ENCODE data around the gene SELP.
"Not testable (repeated sequence)": the region's sequence is repeated elsewhere in the genome, so short reads cannot be mapped to it uniquely, and the experiment has no call there.

Gene SELP

GRCh38 chr1:169630006-169630405 is at the start of gene SELP:
TSS of gene SELP (minus strand) at chr1:169630124. CDS start at chr1:169630074, 50 bp downstream.
- DNase-seq = no peak
- in situ Hi-C loops (cut with MboI; ENCODE audit: low pct_unique_long_range_greater_than_20kb, low sequenced_read_pairs) = no loop called here

- in situ Hi-C loops (cut with MboI; ENCODE audit: low pct_unique_long_range_greater_than_20kb, low sequenced_read_pairs) = no loop called here
- no peak for DNase-seq
These were observed 49.8 kb upstream of the SELP start for GRCh38 chr1:169679692-169680091.

GRCh38 chr1:169676001-169676400 is 46.1 kb upstream of the SELP start:
- DNase-seq = no peak
- in situ Hi-C loops (cut with MboI; ENCODE audit: low pct_unique_long_range_greater_than_20kb, low sequenced_read_pairs) = no loop called here

- DNase-seq = no peak
- in situ Hi-C loops (cut with MboI; ENCODE audit: low pct_unique_long_range_greater_than_20kb, low sequenced_read_pairs) = no loop called here
These were observed 40.9 kb upstream of the SELP start for GRCh38 chr1:169670836-169671235.

- DNase-seq; in situ Hi-C loops (cut with MboI; ENCODE audit: low pct_unique_long_range_greater_than_20kb, low sequenced_read_pairs): not testable (repeated sequence)
These were observed 40.3 kb upstream of the SELP start for GRCh38 chr1:169670244-169670643.

GRCh38 chr1:169667699-169668596 is 38.0 kb upstream of the SELP start:
- in situ Hi-C loops (cut with MboI; ENCODE audit: low pct_unique_long_range_greater_than_20kb, low sequenced_read_pairs); DNase-seq: not testable (repeated sequence)

- DNase-seq; in situ Hi-C loops (cut with MboI; ENCODE audit: low pct_unique_long_range_greater_than_20kb, low sequenced_read_pairs): not testable (repeated sequence)
These were observed 37.3 kb upstream of the SELP start for GRCh38 chr1:169667227-169667639.

- DNase-seq; in situ Hi-C loops (cut with MboI; ENCODE audit: low pct_unique_long_range_greater_than_20kb, low sequenced_read_pairs): not testable (repeated sequence)
These were observed 32.8 kb upstream of the SELP start for GRCh38 chr1:169662680-169663079.

GRCh38 chr1:169661066-169661465 is 31.1 kb upstream of the SELP start:
- DNase-seq; in situ Hi-C loops (cut with MboI; ENCODE audit: low pct_unique_long_range_greater_than_20kb, low sequenced_read_pairs): not testable (repeated sequence)

- DNase-seq; in situ Hi-C loops (cut with MboI; ENCODE audit: low pct_unique_long_range_greater_than_20kb, low sequenced_read_pairs): not testable (repeated sequence)
These were observed 28.9 kb upstream of the SELP start for GRCh38 chr1:169658777-169659176.

- in situ Hi-C loops (cut with MboI; ENCODE audit: low pct_unique_long_range_greater_than_20kb, low sequenced_read_pairs) = no loop called here
- DNase-seq = no peak
These were observed 23.9 kb upstream of the SELP start for GRCh38 chr1:169653873-169654272.

- in situ Hi-C loops (cut with MboI; ENCODE audit: low pct_unique_long_range_greater_than_20kb, low sequenced_read_pairs) = no loop called here
- no peak for DNase-seq
These were observed 21.1 kb upstream of the SELP start for GRCh38 chr1:169651035-169651434.

- DNase-seq = no peak
- in situ Hi-C loops (cut with MboI; ENCODE audit: low pct_unique_long_range_greater_than_20kb, low sequenced_read_pairs) = no loop called here
These were observed 20.6 kb upstream of the SELP start for GRCh38 chr1:169650551-169650950.

GRCh38 chr1:169648709-169649108 is 18.8 kb upstream of the SELP start:
- DNase-seq = no peak
- in situ Hi-C loops (cut with MboI; ENCODE audit: low pct_unique_long_range_greater_than_20kb, low sequenced_read_pairs) = no loop called here

- DNase-seq = no peak
- in situ Hi-C loops (cut with MboI; ENCODE audit: low pct_unique_long_range_greater_than_20kb, low sequenced_read_pairs) = no loop called here
These were observed 18.3 kb upstream of the SELP start for GRCh38 chr1:169648187-169648586.

- no peak for DNase-seq
- in situ Hi-C loops (cut with MboI; ENCODE audit: low pct_unique_long_range_greater_than_20kb, low sequenced_read_pairs) = no loop called here
These were observed 17.6 kb upstream of the SELP start for GRCh38 chr1:169647512-169647911.

GRCh38 chr1:169644297-169644696 is 14.4 kb upstream of the SELP start:
- in situ Hi-C loops (cut with MboI; ENCODE audit: low pct_unique_long_range_greater_than_20kb, low sequenced_read_pairs) = no loop called here
- no peak for DNase-seq

GRCh38 chr1:169634877-169635276 is 5.0 kb upstream of the SELP start:
- no peak for DNase-seq
- in situ Hi-C loops (cut with MboI; ENCODE audit: low pct_unique_long_range_greater_than_20kb, low sequenced_read_pairs) = no loop called here

GRCh38 chr1:169634145-169634544 is 4.2 kb upstream of the SELP start:
- in situ Hi-C loops (cut with MboI; ENCODE audit: low pct_unique_long_range_greater_than_20kb, low sequenced_read_pairs) = no loop called here
- no peak for DNase-seq

- in situ Hi-C loops (cut with MboI; ENCODE audit: low pct_unique_long_range_greater_than_20kb, low sequenced_read_pairs) = no loop called here
- no peak for DNase-seq
These were observed 1.3 kb upstream of the SELP start for GRCh38 chr1:169631249-169631648.

GRCh38 chr1:169624912-169625311 is 5.0 kb downstream of the SELP start:
- in situ Hi-C loops (cut with MboI; ENCODE audit: low pct_unique_long_range_greater_than_20kb, low sequenced_read_pairs) = no loop called here
- peak; percentile 54 for DNase-seq
